HG02852 (cell line): Measurements from ENCODE around the gene ASPSCR1.
A peak's percentile ranks its signal among the peaks of the same experiment; 100 is the strongest.

Experiments used
- ATAC-seq: cut with Tn5 transposase; IDR thresholded peaks from one replicate; pipeline ENCODE4 v1.9.1; 2021; ENCODE audit warnings: mild to moderate bottlenecking, moderate library complexity; ENCODE audit not compliant: unreplicated experiment

Gene ASPSCR1

DNA sequence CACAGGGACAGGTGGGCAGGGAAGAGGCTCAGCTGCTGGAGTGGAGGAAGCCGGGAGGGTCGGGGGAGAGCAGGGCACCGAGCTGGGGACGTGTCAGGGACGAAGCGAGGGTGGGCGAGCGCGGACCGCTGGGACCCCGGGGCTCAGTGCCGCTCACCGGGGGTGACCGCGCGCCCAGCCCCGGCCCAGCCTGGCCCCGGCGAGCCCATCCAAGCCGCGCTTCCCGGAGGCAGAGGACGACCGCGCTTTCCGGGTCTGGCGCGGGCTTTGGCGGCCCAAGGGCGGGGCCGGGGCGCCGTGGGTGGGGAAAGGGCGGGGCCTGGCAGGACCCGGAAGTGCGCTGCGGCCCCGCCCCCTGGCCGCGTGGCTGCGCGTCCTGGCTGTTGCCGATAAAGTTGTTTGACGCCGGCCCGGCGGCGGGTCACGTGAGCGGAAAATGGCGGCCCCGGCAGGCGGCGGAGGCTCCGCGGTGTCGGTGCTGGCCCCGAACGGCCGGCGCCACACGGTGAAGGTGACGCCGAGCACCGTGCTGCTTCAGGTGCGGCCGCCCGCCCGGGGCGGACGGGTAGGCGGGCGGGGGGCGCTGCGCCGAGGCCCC, at the start of gene ASPSCR1:
TSS of gene ASPSCR1 (plus strand) at position 419 of the 598 bp plus-strand sequence. CDS start at position 437, 18 bp downstream.
- peak; percentile 77 for ATAC-seq

- peak; percentile 52 for ATAC-seq
Observed at GRCh38 chr17:81927653-81928543, 49.5 kb upstream of the ASPSCR1 start, which contains the start of gene MAFG. Gene MAFG, minus strand, starts transcription at chr17:81927735. Its CDS starts 4,550 bp downstream, at chr17:81923185.

- ATAC-seq: no peak
Observed at GRCh38 chr17:81928544-81929252, 48.7 kb upstream of the ASPSCR1 start.

GRCh38 chr17:81929253-81930141, 47.9 kb upstream of the ASPSCR1 start:
- ATAC-seq: no peak

GRCh38 chr17:81930142-81931125, 47.0 kb upstream of the ASPSCR1 start:
- no peak for ATAC-seq

DNA sequence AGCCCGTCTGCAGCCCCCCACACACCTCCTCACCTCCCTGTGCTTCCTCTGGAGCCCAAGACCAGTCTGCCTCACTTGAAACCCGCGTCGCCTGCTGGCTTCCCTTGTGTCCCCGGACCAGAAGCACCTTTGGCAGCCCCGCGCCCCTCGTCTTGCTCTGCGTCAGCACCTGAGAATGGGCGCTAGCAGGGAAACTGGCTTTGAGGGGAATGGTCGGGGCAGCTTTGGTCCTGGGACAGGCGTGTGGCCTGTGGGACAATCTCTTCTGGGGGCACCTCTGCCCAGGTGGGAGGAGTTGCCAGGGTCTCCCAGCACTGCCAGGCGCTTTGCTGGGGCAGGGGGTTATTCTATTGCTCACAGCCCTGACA, 46.3 kb upstream of the ASPSCR1 start:
- no peak for ATAC-seq

DNA sequence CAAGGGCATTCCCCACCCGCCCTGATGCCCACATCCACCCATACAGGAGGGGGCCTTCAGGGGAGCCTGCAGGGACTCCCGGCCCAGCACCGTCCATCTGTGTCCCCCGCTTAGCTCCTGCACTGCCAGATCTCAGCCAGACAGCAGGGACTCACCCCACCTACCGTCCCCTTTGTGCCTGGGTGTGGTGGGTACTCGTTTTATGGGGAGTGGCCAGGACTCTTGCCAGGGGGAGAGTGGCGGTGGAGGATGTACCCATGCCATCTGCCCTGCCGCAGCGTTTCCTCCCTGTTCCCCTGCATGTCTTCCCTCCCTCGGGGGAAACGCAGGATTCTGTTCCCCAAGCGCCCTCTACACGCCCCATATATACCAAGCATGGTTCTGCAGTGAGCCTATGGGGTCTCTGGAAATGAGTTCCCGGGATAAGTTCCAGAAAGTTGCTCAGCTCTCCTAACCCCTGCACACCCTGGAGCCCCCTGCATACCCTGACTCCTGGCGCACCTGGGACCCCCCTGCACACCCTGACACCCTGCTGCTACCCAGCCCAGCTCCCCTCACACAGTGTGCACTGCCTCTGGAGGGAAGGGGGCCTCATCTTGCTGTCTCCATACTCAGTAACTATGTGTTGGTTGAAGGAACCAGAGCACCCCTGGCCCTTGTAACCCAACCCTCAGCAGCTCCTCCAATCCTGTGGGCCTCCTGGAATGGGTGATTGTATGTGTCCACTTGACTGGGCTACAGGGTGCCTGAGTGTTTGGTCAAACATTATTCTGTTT, 45.7 kb upstream of the ASPSCR1 start:
- no peak for ATAC-seq

DNA sequence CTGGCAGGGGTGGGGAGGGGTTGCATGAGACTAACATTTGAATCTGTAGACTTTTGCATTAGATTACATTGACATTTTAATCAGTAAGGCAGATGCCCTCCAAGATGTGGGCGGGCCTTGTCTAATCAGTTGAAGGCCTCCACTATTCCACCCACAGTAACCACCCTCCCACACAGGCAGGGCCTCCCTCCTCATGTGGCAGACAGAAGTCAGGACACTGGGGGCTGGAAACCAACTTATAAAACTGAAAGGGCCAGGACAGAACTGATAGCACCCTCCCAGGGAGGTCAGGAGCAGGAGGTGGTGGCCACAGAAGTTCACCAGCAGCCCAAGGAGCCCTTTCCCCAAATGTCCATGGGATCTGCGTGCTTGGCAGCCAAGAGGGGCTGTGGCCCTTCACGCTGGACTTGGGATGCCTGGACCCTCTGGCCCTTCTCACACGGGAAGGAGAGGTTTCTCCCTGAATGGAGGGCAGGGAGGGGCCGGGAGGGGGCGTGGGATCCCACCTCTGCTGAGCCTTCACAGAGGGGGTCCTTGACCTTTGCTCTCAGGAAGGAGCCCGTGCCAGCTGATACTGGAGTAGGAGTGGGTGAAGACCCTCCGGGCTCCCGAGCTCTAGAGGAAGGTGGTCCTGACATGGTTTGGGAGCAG, 45.0 kb upstream of the ASPSCR1 start:
- ATAC-seq: no peak

GRCh38 chr17:81933178-81933699, 44.2 kb upstream of the ASPSCR1 start:
- ATAC-seq: no peak

- no peak for ATAC-seq
Observed at GRCh38 chr17:81934098-81934757, 43.2 kb upstream of the ASPSCR1 start.

GRCh38 chr17:81934850-81935708, 42.4 kb upstream of the ASPSCR1 start:
- no peak for ATAC-seq

DNA sequence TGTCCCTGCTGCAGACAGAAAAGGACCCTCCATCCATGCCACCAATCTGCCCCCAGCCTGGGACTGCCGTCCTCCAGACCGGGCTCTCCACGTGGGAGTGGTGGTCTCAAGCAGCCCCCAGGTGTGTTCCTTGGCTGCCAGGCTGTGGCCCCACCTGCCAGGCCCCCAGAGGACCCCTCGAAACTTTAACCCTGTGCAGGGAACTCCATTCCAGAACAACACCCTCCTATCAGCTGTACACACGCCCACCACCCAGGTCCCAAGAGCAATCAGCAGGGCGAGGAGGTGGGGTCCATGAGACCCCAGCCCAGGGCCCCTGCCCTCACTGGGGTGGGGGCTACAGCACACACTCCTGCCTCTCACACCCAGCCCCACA, 41.7 kb upstream of the ASPSCR1 start:
- no peak for ATAC-seq

DNA sequence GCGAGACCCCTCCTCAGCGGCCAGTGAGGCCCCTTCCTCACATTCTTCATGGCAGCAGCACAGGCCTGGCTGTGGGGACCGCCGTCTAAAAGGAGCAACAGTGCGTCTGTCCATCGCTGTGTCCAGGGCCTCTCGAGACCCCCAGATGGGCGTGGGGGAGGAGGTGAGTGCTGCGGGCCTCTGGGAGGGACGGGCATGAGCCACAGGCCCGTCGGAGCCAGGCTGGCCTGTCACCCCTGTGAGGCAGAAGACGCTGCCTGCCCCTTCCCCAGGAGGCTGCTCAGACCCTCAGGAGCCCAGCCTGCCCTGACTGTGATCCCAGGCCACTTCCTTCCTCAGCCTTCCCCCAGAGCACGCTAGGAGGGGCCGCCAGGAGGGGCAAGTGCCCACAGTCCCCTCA, 38.2 kb upstream of the ASPSCR1 start:
- no peak for ATAC-seq

GRCh38 chr17:81939881-81940385, 37.5 kb upstream of the ASPSCR1 start:
- no peak for ATAC-seq

- no peak for ATAC-seq
Observed at GRCh38 chr17:81940538-81941483, 36.6 kb upstream of the ASPSCR1 start.
